ENCODE results near the gene SLC12A9.
A peak's percentile ranks its signal among the peaks of the same experiment; 100 is the strongest.

The SLC12A9 gene

GRCh38 chr7:100873599-100874299 lies 21.2 kb downstream of the SLC12A9 start:
- no peak for TF ChIP-seq CTCF (IDR thresholded peaks at IDR 0.05; ENCODE audit: borderline replicate concordance, insufficient read depth, low read depth, low read length)
- peak overlapping the region; percentile 94 for H3K4me3 ChIP-seq (ENCODE audit: low read depth, low read length)

GRCh38 chr7:100874300-100874576 lies 21.7 kb downstream of the SLC12A9 start:
- TF ChIP-seq CTCF (IDR thresholded peaks at IDR 0.05; ENCODE audit: borderline replicate concordance, insufficient read depth, low read depth, low read length), result no peak
- peak overlapping the region; percentile 94 for H3K4me3 ChIP-seq (ENCODE audit: low read depth, low read length)

- 0 out of 2 replicates have a peak, but pooled peaks have one; percentile 15 for TF ChIP-seq CTCF (IDR thresholded peaks at IDR 0.05; ENCODE audit: borderline replicate concordance, insufficient read depth, low read depth, low read length)
- peak within 1 kb of the TSS; percentile 94 for H3K4me3 ChIP-seq (ENCODE audit: low read depth, low read length)
Measured at GRCh38 chr7:100874577-100875355, 22.3 kb downstream of the SLC12A9 start, which contains the start of gene SRRT. SRRT (plus strand) TSS chr7:100875103; CDS start chr7:100875591, 488 bp downstream.

GRCh38 chr7:100875356-100875751 lies 22.8 kb downstream of the SLC12A9 start:
- H3K4me3 ChIP-seq (ENCODE audit: low read depth, low read length), result peak overlapping the region; percentile 94
- no peak for TF ChIP-seq CTCF (IDR thresholded peaks at IDR 0.05; ENCODE audit: borderline replicate concordance, insufficient read depth, low read depth, low read length)

- H3K4me3 ChIP-seq (ENCODE audit: low read depth, low read length), result no peak overlapping the region
- TF ChIP-seq CTCF (IDR thresholded peaks at IDR 0.05; ENCODE audit: borderline replicate concordance, insufficient read depth, low read depth, low read length), result no peak
Measured at GRCh38 chr7:100878013-100878412, 25.5 kb downstream of the SLC12A9 start.

- no peak overlapping the region for H3K4me3 ChIP-seq (ENCODE audit: low read depth, low read length)
- no peak for TF ChIP-seq CTCF (IDR thresholded peaks at IDR 0.05; ENCODE audit: borderline replicate concordance, insufficient read depth, low read depth, low read length)
Measured at GRCh38 chr7:100878685-100879084, 26.2 kb downstream of the SLC12A9 start.
